ENCODE measurements around the gene CENPU. TPM values are rescaled to one million over a fixed set of nuclear protein-coding genes. Genes with fewer than 3 reads are reported as not detected.

The CENPU gene
- total RNA-seq, 4 donors from 2014 or later: 1.0 to 3.0 (median 1.8) TPM

DNA sequence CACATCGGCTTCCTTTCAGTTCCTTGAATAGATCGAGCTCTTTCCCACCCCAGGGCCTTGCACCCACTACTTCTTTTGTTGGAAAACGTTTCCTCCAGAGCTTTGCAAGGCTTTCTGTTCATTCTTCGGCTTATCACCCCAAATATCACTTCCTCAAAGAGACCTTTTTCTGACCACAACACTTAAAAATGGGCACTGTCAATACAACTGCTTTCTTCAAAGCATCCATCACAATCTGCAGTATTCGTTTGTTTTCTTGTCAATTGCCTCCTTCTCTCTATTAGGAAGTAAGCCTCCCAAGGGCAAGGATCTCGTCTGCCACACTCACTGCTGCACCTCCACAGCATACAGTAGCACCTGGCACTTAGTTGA, 17.7 kb upstream of the CENPU start:
- H3K36me3 ChIP-seq: peaks cover 0 to 34% (median 0%) of the 10 kb centered on the region in 3 donors
- DNase-seq (ENCODE audit: low spot score in 2 of 2): no peak
- 57 to 64% methylated on average over 6 of the region's 6 CpGs for WGBS, 2 donors

DNA sequence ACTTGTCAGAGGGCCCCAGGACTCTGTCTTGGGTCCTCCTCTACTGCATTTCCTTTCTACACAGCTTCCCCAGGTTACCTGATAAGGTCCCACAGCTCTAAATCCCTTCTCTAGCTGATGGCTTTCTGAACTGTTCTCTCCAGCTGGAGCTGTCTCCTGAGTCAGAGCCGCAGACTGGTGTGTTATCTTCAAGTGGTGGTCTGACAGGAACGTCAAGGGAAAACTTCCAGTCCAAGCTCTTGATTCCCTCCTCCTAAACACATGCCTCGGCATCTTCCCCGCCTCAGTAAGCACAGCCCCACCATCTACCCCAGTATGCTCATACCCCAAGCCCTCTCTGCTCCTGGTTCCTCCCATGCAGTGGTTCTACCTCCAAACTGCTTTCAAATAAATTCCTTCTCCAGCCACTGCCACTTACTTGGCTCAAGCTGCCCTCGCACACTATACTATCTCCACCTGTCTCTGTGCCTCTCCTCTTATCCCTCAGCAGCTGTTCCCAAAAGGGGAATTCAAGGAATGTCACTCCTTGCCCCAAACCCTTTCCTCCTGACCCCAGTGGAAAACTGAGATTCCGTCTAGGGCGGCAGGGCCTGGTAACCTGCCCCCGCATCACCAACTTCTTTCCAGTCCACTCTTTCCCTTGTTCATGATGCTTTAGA, 17.2 kb upstream of the CENPU start:
- Histone ChIP-seq H3K4me3 (no peak overlapping the region), H3K27me3 (no peaks in the 10 kb centered on the region), H3K9me3 (no peaks in the 10 kb centered on the region), H3K4me1 (peaks cover 0 to 42% (median 22%) of the 10 kb centered on the region in 4 donors), H3K36me3 (peaks cover 0 to 29% (median 0%) of the 10 kb centered on the region in 3 donors), H3K27ac (no peak overlapping the region)
- TF ChIP-seq, protein P1, sequence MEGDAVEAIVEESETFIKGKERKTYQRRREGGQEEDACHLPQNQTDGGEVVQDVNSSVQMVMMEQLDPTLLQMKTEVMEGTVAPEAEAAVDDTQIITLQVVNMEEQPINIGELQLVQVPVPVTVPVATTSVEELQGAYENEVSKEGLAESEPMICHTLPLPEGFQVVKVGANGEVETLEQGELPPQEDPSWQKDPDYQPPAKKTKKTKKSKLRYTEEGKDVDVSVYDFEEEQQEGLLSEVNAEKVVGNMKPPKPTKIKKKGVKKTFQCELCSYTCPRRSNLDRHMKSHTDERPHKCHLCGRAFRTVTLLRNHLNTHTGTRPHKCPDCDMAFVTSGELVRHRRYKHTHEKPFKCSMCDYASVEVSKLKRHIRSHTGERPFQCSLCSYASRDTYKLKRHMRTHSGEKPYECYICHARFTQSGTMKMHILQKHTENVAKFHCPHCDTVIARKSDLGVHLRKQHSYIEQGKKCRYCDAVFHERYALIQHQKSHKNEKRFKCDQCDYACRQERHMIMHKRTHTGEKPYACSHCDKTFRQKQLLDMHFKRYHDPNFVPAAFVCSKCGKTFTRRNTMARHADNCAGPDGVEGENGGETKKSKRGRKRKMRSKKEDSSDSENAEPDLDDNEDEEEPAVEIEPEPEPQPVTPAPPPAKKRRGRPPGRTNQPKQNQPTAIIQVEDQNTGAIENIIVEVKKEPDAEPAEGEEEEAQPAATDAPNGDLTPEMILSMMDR (IDR thresholded peaks at IDR 0.05): no peak
- TF ChIP-seq POLR2A (IDR thresholded peaks at IDR 0.05): no peak
- no peak for TF ChIP-seq EP300 (IDR thresholded peaks at IDR 0.05)
- no peak for DNase-seq (ENCODE audit: low spot score in 2 of 2)
- 78 to 79% methylated on average over 8 of the region's 8 CpGs for WGBS, 2 donors

More for the DNA sequence above, 17.7 kb upstream of the CENPU start:
- Histone ChIP-seq H3K9me3 (no peaks in the 10 kb centered on the region), H3K27me3 (no peaks in the 10 kb centered on the region), H3K27ac (no peak overlapping the region), H3K4me3 (no peak overlapping the region), H3K4me1 (peaks cover 0 to 41% (median 17%) of the 10 kb centered on the region in 4 donors)
- no peak for TF ChIP-seq EP300 (IDR thresholded peaks at IDR 0.05)
- no peak for TF ChIP-seq POLR2A (IDR thresholded peaks at IDR 0.05)
- TF ChIP-seq, protein P1 (IDR thresholded peaks at IDR 0.05): no peak

DNA sequence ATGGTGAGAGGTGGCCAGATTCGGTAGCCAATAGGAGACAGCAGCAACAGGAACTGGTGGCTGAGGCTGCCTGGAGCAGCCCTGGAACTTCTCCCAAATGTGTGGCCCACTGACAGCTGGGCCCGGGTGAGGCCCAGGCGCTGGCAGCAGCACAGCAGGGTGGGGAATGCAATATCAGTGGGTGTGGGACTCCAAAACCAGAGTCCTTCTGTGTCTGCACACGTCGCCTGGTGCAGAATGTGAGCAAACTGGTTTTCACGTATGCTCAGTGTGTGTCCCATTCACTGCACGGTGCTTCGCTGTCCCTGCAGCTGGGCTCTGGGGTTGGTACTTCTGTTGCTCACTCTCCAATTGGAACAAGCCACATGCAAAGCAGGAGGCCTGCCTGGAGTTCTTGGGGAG, 14.4 kb upstream of the CENPU start:
- WGBS, 2 donors: 66 to 90% methylated on average over 4 to 8 of the region's 8 CpGs

DNA sequence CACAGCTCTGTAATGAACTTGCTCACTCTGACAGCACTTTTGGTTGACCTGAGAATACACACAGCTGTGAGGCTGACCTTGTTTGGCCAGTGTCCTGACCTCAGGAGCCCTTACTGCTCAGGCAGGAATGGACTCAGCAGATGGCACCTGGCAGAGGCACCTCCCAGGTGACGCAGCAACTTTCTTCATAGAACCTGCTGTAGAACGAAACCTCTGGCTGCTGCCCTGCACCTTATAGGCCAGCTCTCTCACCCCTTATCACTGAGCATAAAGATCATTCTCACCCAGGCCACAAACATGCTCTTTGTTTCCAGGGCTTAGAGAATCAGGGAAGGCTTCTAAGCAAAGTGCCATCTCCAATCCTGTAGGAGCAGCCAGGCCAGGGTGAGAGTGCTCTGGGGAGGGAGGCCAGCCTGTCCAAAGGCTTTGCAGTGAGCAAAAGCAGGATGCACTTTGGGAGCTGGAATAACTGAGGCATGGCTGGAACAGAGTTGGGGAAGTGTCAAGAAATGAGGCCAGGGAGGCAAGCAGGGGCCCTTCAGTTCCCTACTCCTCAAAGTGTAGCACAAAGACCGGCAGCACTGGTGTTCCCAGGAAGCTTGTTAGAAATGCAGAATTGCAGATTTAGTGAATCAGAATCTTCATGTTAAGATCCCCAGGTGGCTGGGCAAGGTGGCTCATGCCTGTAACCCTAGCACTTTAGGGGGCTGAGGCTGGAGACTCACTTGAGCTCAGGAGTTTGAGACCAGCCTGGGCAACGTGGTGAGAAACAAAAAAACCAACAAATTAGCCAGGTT, 13.3 kb upstream of the CENPU start:
- 81 to 86% methylated on average over 3 to 4 of the region's 4 CpGs for WGBS, 2 donors
- DNase-seq (ENCODE audit: low spot score in 2 of 2): peak in 1 of 2 donors; percentile 16

More for the DNA sequence above, 14.4 kb upstream of the CENPU start:
- peak overlapping the region in 1 of 4 donors; percentile 87 for H3K27ac ChIP-seq
- no peaks in the 10 kb centered on the region for H3K9me3 ChIP-seq
- no peak for DNase-seq (ENCODE audit: low spot score in 2 of 2)
- H3K27me3 ChIP-seq: no peaks in the 10 kb centered on the region
- H3K4me3 ChIP-seq: no peak overlapping the region
- TF ChIP-seq, protein P1 (IDR thresholded peaks at IDR 0.05): no peak
- no peak for TF ChIP-seq POLR2A (IDR thresholded peaks at IDR 0.05)
- no peak for TF ChIP-seq EP300 (IDR thresholded peaks at IDR 0.05)
- H3K36me3 ChIP-seq: peaks cover 0 to 1% (median 0%) of the 10 kb centered on the region in 3 donors
- H3K4me1 ChIP-seq: peaks cover 0 to 40% (median 21%) of the 10 kb centered on the region in 4 donors

DNA sequence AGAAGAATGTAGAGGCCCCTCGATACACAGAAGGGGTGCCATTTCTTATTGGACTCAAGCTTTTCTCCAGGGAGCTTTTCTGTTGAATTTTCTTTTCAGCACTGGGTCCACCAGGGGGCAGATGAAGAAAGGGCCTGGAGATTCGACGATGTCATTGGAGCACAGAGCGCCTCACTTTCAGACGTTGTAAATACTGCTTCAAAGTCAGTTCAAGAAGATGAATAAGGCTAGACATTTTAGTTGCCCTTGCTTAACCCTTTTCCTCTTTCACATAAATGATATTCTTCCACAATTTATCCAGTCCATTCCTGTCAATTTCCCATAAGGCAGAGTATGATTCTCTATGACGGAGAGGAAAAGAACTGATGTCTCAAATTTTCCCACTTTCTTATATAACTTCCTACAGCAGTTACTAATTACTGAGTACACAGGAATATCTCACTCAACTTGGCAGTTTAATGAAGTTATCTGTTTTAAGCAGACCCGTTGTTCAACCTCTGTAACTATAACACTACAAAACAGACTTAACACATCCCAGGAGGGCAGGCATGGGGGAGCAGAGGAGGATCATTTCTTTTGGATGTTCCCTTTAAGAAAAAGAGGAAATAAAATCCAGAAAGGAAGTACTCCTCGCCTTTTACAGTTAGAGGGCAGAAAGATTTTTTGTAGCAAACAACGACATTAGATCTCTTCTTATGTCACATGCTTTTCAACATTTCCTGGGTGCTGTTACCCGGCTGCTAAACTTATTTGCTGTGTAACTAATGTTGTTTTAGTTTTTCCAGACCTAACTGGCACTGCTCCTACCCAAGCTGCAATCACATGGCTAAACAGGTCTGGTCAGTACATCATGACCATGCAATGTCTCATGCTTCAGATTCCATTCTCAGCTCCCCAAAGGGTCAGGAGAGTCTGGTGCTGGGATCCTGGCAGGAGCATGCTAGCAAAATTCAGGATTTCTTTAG, 12.2 kb upstream of the CENPU start:
- Histone ChIP-seq H3K27ac (peak overlapping the region; percentile 60 to 87 (median 72)), H3K9me3 (no peaks in the 10 kb centered on the region), H3K4me3 (no peak overlapping the region), H3K27me3 (no peaks in the 10 kb centered on the region), H3K4me1 (peaks cover 0 to 40% (median 21%) of the 10 kb centered on the region in 4 donors), H3K36me3 (no peaks in the 10 kb centered on the region)
- WGBS, 2 donors: 5 to 6% methylated on average over 10 of the region's 10 CpGs
- TF ChIP-seq, protein P1 (IDR thresholded peaks at IDR 0.05): peak; percentile 68 to 87 (median 79)
- TF ChIP-seq EP300 (IDR thresholded peaks at IDR 0.05): peak in 1 of 2 donors; percentile 92
- no peak for TF ChIP-seq POLR2A (IDR thresholded peaks at IDR 0.05)
- peak; percentile 58 to 85 for DNase-seq (ENCODE audit: low spot score in 2 of 2)

More for the DNA sequence above, 13.3 kb upstream of the CENPU start:
- Histone ChIP-seq H3K27me3 (no peaks in the 10 kb centered on the region), H3K27ac (peak overlapping the region; percentile 62 to 87 (median 72)), H3K36me3 (no peaks in the 10 kb centered on the region), H3K4me1 (peaks cover 0 to 40% (median 21%) of the 10 kb centered on the region in 4 donors), H3K4me3 (no peak overlapping the region), H3K9me3 (no peaks in the 10 kb centered on the region)
- no peak for TF ChIP-seq EP300 (IDR thresholded peaks at IDR 0.05)
